Measurements from ENCODE around the gene EPB41L2.
"Not testable (repeated sequence)": the region's sequence is repeated elsewhere in the genome, so short reads cannot be mapped to it uniquely, and the experiment has no call there.

The EPB41L2 gene

DNA sequence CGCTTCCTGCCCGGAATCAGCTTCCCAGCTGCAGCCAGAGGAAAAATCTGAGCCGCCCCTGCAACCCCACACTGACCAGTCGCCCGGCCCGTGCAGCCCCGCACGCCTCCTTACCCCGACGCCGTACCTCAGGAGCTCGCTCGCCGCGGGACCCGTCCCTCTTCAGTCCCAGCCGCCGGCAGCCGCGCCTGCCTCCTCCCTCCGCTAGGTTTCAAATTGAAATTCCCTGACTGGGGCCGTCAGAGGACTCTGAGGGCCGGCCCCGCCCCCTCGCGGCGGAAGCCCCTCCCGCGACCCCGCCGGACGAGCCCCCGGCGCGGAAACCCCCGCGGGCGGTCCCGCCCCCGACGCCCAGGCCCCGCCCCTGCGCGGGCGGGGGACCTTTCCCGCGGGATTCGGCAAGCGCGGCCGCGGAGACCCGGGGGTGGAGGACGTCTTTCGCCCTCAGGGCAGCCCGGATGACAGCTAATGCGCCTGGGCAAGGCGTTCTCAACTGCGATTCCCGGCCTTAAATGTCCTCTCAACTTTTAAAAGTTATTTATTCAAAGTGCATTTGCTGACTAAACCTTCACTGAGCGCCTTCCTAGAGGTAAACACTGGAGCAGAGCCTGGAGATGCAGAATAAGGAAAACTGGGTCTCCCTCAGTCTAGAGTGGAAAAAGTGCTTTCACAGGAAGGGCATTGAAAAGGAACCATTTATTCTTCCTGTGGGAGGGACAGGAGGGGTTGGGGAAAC is at the start of gene EPB41L2:
Gene EPB41L2 (minus strand): TSS at position 218 of the 736 bp plus-strand sequence. CDS start 106,760 bp downstream, outside the sequence.
- peak; percentile 67 for DNase-seq

DNA sequence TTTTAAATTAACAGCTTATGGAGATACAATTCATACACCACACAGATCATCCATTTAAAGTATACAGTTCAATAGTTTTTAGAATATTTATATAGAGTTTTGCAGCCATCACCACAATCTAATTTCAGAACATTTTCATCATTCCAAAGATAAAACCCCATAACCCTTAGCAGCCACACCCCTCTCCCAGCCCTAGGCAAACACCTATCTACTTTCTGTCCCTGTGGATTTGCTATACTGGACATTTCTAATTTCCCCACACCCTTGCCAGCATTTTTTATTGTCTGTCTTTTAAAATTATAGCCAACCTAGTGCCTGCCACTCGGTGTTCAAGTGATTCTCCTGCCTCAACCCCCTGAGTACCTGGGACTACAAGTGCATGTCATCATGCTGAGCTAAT is 49.2 kb upstream of the EPB41L2 start:
- no peak for DNase-seq

DNA sequence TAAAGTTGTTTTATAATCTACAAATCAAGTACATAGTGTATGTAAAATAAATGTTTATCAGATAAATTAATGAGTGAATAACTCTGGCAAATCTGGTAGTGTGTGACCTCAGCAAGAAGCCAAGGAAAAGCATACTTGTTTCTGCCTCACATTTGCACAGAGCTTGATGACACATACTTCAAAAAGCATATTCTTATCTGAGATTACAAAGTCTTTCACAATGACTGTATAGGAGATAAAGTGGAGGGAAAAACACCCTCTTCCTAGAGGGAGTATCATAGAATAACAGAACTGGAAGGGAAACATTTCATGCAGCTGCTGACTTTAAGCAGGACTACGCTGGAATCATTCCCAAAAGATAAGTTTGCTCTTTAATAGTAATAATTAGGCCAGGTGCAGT is 44.1 kb upstream of the EPB41L2 start:
- no peak for DNase-seq

DNA sequence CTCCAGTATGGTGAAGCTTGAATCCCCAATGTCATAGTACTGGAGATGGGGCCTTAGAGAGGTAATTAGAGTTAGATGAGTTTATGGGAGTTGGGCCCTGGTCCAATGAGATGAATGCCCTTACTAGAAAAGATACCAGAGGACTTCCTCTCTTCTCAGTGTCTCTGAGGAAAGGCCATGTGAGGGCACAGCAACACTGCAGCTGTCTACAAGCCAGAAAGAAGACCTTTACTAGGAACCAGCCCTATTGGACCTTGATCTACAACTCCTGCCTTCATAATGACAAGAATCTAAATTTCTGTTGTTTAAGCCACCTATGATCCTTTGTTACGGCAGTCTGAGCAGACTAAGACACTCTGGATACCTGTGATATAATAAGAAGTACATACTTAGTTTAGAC is 40.9 kb upstream of the EPB41L2 start:
- no peak for DNase-seq

DNA sequence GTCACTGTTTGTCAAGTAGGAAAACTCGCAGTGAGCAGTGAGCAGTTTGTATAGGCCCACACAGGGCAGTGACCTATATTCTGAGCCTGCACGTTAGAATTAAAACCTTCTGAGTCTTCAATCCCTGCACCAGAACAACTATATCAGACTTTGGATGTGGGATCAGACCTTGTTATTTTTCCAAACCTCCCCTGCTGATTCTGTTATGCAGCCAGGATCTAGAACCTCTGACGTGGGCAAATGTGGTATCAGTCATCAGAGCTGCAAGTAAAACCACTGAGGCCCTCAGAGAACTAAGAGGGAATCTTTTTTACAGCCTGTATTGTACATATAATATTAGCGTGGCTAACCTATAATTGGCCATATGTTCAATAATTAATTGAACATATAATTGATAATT is 40.3 kb upstream of the EPB41L2 start:
- no peak for DNase-seq

DNA sequence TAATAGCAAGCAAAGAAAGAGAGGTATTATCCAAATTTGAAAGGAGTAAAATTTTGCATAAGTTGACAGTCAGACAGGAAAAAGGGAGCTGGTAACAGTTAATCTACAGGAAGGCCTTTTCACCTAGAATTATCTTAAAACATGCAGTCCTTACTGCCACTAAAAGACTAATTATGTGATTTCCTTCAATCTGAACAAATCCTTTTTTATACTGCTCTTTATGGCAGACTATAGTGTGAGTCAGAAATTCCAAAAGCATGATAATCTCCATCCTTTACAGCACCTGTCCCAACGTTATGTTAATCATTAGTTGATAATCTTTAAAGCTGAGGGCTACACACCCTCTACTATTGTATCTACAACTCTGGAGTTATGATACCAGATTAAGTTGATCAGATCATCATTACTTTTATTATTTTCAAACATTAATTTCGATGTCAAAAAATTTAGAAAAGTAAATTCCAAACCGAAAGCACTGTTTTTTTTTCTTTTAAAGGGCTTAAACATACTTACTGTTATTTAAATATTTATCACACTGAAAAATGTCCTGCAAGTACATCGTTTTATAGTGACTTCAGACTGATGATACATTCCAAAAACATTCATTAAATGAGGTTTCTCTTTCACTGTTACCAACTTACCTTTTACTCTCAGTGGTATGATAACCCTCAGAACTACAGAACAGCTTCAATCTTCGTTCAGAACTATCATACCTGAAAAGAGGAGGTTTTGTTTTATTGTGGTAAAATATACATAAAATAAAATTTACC is 39.1 kb upstream of the EPB41L2 start:
- no peak for DNase-seq

DNA sequence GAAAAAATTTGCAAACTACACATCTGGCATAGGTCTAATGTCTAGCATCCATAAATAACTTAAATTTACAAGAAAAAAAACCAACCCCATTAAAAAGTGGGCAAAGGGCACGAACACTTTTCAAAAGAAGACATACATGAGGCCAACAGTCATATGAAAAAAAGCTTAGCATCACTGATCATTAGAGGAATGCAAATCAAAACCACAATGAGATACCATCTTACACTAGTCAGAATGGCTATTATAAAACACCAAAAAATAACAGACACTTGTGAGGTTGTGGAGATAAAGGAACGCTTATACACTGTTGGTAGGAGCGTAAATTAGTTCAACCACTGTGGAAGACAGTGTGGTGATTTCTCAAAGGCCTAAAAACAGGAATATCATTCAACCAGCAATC is 33.7 kb upstream of the EPB41L2 start:
- DNase-seq = no peak

DNA sequence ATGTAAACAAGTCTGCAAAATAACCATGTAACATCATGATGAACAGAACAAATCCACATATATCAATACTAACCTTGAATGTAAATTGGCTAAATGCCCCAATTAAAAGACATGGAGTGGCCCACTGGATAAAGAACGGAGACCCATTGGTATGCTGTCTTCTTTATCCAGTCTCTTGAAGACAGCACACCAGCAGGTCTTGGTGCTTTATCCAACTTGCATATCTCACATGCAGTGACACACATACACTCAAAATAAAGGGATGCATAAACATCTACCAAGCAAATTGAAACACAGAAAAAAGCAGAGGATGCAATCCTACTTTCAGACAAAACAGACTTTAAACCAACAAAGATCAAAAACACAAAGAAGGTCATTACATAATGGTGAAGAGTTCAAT is 30.3 kb upstream of the EPB41L2 start:
- DNase-seq = no peak

DNA sequence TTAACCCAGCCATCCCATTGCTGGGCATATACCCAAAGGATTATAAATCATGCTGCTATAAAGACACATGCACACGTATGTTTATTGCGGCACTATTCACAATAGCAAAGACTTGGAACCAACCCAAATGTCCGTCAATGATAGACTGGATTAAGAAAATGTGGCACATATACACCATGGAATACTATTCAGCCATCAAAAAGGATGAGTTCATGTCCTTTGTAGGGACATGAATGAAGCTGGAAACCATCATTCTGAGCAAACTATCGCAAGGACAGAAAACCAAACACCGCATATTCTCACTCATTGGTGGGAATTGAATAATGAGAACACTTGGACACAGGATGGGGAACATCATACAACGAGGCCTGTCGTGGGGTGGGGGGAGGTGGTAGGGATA is 28.9 kb upstream of the EPB41L2 start:
- DNase-seq = not testable (repeated sequence)

DNA sequence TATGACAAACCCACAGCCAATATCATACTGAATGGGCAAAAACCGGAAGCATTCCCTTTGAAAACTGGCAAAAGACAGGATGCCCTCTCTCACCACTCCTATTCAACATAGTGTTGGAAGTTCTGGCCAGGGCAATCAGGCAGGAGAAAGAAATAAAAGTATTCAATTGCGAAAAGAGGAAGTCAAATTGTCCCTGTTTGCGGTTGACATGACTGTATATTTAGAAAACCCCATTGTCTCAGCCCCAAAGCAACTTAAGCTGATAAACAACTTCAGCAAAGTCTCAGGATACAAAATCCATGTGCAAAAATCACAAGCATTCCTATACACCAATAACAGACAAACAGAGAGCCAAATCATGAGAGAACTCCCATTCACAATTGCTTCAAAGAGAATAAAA is 27.3 kb upstream of the EPB41L2 start:
- not testable (repeated sequence) for DNase-seq

DNA sequence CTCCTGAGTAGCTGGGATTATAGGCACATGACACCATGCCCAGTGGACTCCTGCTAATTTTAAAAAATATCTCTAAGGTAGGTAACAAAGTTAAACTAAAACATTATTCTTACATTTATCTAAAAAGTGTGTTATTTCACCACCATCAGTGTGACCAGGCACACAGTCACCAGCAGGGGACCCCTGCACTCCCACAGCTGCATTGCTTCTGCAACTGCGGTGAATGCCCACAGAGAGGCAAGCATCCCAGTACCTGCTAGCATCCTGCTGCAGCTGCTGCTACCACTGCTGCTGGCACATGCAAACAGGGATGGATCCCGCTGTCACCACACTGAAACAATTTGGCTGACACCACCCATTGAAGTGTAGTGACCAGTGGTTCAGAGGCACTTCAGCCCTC is 21.9 kb upstream of the EPB41L2 start:
- no peak for DNase-seq

DNA sequence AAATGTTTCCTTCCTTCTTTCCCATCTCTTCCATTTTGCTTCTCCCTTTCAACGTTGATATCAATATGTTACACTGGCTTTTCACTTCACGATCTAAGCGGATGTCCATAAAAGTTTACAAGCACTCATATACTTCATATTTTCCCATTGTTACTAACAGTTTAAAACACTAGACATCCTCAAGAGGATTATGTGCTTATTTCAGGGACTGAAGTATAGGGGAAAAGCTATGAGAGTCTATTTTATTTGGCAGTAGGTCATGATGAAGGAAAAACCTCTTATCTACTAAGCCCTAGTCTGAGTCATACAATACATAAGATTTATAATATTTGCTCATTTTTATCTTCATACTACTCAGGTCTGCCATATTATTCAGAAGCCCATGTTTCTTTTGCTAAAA is 20.6 kb upstream of the EPB41L2 start:
- no peak for DNase-seq

DNA sequence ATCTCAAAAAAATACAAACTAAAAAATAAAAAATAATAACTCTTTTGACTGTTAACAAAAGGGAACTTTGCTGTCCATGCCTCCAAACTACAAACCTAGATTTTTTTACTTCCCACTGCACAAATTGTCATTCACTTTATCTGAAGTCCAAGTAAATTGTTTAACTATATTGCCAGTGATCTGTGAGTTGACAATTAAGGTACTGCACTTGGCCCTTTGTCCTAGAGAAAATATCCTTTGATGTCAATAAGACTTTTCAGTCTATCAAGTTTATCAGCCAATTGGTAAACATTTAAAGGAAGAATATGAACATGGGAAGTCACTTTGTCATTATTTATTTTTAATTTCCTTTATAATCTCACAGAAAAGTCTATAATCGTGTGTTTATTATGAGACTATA is 19.3 kb upstream of the EPB41L2 start:
- no peak for DNase-seq

DNA sequence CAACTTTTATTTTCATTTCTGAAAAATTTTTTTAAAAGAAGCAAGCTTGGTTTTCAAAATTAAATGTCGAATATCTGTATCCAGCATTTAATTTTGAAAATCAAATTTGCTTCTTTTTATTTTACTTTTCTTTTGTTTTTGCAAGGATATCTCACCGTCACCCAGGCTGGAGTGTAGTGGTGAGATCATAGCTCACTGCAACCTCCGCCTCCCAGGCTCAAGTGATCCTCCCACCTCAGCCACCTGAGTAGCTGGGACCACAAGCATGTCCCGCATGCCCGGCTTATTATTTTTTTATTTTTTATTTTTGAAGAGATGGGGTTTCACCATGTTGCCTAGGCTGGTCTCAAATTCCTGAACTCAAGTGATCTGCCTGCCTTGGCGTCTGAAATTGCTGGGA is 17.0 kb upstream of the EPB41L2 start:
- no peak for DNase-seq

DNA sequence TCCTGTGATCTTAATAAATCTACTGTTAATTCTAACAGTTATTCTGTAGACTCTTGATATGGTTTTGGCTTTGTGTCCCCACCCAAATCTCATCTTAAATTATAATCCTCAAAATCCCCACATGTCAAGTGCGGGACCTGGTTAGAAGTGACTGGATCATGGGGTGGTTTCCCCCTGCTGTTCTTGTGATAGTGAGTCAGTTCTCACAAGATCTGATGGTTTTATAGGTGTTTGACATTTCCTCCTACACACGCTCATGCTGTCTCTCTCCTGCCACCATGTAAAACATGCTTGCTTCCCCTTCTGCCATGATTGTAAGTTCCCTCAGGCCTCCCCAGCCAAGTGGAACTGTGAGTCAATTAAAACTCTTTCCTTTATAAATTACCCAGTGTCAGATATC is 10.5 kb upstream of the EPB41L2 start:
- no peak for DNase-seq

DNA sequence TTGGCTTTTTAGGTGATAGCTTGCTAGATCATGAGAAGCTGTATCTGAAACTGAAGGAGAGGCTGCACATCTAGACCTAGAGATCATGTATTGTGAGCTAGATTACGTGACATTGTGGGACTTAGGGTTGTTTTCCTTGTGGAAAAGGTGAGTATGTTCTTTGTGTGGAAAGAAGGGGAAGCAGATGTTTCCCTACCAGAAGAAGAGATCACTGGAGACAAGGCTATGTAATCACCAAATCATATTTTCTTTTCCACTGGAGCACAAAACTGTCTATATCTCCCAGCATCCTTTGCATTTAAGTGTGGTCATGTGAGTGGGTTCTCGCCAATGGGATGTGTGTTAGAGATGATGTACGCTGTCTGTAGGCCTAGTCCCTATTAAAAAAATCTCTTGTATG is 7.0 kb upstream of the EPB41L2 start:
- no peak for DNase-seq

DNA sequence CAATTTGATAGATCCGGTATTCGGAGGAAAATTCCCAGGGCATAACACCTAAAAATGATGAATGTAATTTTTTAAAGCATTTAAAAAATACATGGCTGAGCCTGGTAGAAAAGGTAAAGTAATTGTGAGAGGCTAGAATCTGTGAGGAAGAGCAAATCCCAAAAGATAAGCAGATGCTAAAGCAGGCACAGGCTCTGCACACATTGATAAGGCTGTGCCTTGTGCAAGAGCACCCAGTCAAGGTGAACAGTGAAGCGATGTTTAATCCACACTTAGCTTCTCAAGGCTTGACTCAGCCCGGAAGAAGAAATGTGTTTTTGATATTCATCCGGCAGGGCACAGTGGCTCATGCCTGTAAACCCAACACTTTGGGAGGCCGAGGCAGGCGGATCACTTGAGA is 5.1 kb upstream of the EPB41L2 start:
- no peak for DNase-seq

DNA sequence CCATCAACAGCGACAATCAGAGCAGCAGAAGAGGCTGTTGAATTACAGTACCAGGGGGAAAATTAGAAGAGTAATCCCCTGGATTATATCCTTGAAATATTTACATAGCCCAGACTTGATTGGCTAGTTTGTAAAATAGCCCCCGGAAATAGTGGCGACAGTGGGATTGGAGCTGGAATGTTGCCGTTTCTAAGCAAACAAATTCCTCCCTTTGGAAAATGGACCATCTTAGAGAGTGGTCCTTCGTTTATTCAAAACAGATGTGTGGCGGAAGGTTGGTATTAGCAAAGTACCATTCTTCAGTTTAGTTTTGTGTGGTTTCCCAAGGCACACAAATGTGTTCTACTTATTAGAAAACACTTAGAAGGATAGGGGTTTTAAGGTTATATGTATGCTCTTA is 4.5 kb upstream of the EPB41L2 start:
- DNase-seq = no peak

DNA sequence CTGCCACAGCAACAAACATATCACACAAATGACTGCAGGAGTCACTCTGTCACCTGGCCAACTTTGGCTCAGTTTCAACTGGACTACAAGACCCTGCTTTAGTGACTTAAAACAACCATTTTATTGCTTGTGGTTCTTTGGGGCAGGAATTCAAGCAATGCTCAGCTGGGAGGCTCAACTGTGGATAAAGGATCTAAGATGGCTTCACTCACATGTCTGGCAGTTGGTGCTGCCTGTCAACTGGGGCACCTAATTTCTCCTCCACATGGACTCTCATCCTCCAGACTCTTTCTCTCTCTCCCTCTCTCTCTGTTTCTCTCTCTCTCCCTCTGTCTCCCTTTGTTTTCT is 2.8 kb upstream of the EPB41L2 start:
- DNase-seq = no peak

DNA sequence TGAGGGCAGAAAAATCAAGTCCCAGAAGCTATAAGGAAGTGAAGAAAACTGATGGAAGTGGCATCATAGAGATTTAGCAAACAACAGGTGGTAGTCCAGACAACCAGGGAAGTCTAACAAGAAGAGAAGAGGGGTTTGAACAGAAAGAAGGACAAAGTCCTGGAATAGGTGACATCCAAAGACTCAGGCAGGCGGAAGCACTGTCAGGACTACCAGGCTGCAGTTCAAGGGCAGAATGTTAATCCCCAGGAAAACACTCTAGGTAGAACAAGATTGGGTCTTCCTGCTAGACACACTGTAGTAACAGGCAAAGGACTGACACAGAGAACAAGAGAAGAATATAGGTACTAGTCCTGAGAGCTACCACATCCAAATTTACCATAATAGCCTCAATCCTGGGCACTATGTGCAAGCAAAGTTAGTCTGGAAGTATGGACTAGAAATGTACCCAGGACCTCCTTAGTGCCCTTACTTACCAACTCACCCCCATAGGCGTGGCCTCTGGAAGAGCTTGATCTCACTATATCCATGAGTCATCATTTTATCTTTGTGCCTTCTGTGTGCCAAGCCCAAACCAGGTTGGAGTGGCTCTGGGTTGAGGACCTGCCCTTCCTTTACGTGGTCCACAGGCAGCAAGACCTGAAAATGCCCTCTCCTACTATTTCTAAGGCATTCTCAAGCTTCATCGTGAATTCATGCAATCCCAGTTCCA is 2.2 kb upstream of the EPB41L2 start:
- DNase-seq = no peak

DNA sequence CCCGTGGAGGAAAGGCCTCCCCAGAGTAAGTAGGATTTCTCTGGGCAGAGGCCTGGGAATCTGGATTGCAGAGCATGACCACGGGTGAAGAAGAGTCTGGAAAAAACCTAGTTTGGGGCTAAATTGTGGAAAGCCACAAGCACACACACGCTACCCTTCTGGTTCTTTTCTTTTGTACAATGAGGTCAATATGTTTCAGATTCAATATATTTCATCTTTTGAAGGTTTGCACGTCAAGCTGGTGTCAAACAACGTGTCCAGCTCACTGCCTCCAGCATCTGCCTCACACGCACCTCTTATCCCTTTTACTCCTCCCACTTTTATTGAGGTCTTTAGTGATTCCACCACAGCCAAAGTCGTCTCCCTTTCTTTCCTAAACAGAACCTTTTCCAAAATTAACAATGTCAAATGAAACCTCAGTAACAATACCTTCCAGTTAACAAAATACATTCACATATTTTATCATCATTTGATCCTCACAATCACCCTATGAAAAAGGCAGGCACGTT is 773 bp upstream of the EPB41L2 start:
- DNase-seq = no peak

DNA sequence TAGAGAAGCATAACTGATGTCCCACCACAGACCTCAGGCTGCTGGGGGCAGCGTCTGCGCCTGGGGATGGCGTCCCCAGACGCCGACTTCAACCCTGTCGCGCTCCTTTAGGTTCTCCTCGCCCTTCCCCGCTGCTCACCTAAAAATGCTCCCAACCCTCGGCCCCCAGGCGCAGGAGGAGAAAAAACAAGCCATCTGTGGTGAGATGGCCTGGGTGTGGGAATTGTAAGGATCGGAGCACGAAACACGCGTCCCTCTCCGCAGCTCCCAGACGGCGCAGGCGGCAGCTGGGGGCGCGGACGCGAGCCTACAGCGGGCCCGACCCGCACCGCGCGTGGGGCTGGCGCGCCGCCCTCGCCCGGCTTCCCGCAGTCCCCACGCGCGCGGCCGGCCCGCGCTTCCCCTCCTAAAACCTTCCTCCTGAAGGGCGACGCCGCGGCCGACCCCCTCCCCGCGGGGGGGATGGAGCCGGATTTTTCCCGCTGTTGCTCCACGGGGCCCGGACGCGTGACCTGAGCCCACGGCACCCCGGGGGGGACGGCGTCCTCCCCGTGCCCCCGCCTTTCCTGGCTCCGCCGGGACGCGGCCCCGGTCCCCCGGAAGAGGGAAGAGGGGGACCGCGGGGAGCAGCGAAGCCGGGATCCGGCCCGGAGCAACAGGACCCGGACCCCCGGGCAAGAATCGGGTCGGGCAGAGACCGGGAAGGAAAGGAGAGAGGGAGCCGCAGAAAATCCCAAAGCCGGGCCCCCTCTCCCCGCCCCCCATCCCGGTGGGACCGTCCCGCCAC is 611 bp downstream of the EPB41L2 start:
- peak; percentile 2 for DNase-seq

DNA sequence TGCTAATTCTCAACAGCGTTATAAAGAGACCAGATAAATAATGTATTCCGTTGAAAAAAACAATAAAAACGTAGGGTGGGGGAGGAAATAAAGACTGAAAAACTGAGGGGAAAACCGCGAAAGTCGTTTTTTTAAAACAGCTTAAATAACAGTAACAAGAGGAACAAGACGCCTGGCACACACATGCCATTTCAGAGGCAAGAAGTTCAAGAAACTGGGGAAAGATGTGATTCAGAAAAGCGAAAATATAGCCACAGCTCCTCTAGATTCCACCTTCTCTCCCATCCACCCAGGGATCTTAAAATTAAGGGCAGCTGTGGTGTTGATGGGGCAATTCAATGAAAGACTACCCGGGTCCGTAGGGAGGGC is 1.3 kb downstream of the EPB41L2 start:
- no peak for DNase-seq

All from activated effector memory CD4-positive, alpha-beta T cell treated with Interleukin-2 at 50 U/mL for 16 hours (primary cell).